Lower leg skin (tissue), 3 donors: ENCODE data around the gene FAM32A.

Source experiments
- POLR2A ChIP-seq, 2 donors: fragments of 450-650 bp; IDR thresholded peaks; one replicate each; pipeline ENCODE4 v1.6.1; 2016 to 2017; ENCODE audit warnings: antibody characterized with exemption in 2 of 2, mild to moderate bottlenecking in 1 of 2, moderate library complexity in 1 of 2
- TF ChIP-seq, protein P1 (sequence below), 3 donors: fragments of 450-650 bp; IDR thresholded peaks; one replicate each; pipeline ENCODE4 v1.5.1; 2016; ENCODE audit warnings: antibody characterized with exemption in 3 of 3, mild to moderate bottlenecking in 3 of 3, moderate library complexity in 2 of 3

DNA sequence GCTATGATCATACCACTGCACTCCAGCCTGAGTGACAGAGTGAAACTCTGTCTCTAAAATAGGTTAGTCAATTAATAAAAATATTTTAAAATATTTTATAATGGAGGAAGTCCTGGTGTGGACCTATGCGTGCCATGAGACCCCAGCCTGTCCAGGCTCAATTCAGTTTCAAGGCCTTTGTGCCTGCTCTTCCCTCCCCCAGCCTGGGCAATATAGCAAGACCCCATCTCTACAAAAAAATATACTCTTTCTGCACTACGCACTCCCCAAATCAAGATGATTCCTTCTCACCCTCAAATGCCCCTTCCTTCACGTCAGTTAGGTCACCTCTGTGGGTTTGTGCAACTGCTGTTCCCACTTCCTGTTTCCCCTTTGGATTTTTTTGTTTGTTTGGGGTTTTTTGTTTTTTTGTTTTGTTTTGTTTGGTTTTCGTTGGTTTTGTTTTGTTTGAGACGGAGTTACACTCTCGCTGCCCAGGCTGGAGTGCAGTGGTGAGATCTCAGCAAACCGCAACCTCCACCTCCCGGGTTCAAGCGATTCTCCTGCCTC, 43.1 kb upstream of the FAM32A start:
- TF ChIP-seq, protein P1, sequence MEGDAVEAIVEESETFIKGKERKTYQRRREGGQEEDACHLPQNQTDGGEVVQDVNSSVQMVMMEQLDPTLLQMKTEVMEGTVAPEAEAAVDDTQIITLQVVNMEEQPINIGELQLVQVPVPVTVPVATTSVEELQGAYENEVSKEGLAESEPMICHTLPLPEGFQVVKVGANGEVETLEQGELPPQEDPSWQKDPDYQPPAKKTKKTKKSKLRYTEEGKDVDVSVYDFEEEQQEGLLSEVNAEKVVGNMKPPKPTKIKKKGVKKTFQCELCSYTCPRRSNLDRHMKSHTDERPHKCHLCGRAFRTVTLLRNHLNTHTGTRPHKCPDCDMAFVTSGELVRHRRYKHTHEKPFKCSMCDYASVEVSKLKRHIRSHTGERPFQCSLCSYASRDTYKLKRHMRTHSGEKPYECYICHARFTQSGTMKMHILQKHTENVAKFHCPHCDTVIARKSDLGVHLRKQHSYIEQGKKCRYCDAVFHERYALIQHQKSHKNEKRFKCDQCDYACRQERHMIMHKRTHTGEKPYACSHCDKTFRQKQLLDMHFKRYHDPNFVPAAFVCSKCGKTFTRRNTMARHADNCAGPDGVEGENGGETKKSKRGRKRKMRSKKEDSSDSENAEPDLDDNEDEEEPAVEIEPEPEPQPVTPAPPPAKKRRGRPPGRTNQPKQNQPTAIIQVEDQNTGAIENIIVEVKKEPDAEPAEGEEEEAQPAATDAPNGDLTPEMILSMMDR (IDR thresholded peaks at IDR 0.05): no peak
- TF ChIP-seq POLR2A (IDR thresholded peaks at IDR 0.05): no peak
